Upper lobe of left lung (tissue), 6 donors: ENCODE measurements around the gene WSCD2. TPM values are rescaled to one million over a fixed set of nuclear protein-coding genes. Genes with fewer than 3 reads are reported as not detected.

Experiments used
- ATAC-seq, 2 donors: fragments of 200-7000 bp; cut with Tn5 transposase; one replicate each; pipeline ENCODE4 v1.9.1; 2022; ENCODE audit warnings: mild to moderate bottlenecking in 2 of 2, moderate library complexity in 2 of 2; ENCODE audit not compliant: low FRiP score in 2 of 2
- DNase-seq, 2 donors: peaks; one replicate each; pipeline ENCODE4 v3.0.0-alpha.2; 2019 to 2020
- H3K27ac ChIP-seq, 4 donors: fragments of 200-600 bp; sonication (generic); one replicate each; pipeline ENCODE4 v1.5.1; 2016 to 2019
- H3K27me3 ChIP-seq, 4 donors: fragments of 200-600 bp; sonication (generic); one replicate each; pipeline ENCODE4 v1.5.1; 2017 to 2019
- H3K36me3 ChIP-seq, 4 donors: fragments of 200-600 bp; sonication (generic); one replicate each; pipeline ENCODE4 v1.5.1; 2016 to 2019
- H3K4me1 ChIP-seq, 4 donors: fragments of 200-600 bp; sonication (generic); one replicate each; pipeline ENCODE4 v1.5.1; 2018 to 2019
- H3K4me3 ChIP-seq, 4 donors: fragments of 200-600 bp; sonication (generic); one replicate each; pipeline ENCODE4 v1.5.1; 2017 to 2019; ENCODE audit warnings: mild to moderate bottlenecking in 2 of 4, moderate library complexity in 1 of 4
- H3K9me3 ChIP-seq, 4 donors: fragments of 200-600 bp; sonication (generic); one replicate each; pipeline ENCODE4 v1.5.1; 2018 to 2019
- CTCF ChIP-seq, 6 experiments: fragments of 450-650 bp in 4 of 6; fragments of 200-600 bp in 2 of 6; sonication (generic) in 2 of 6; IDR thresholded peaks; one replicate each; pipeline ENCODE4 v1.5.1; 2016 to 2019; ENCODE audit warnings: antibody characterized with exemption in 6 of 6
- EP300 ChIP-seq, 4 donors: sonication (generic); formaldehyde crosslinking; IDR thresholded peaks; one replicate each; pipeline ENCODE4 v1.5.1; 2017; ENCODE audit warnings: antibody characterized with exemption in 4 of 4, control low read depth in 2 of 4
- POLR2A ChIP-seq, 4 donors: fragments of 450-650 bp; IDR thresholded peaks; one replicate each; pipeline ENCODE4 v1.5.1; 2016 to 2017; ENCODE audit warnings: antibody characterized with exemption in 4 of 4, mild to moderate bottlenecking in 2 of 4
- POLR2AphosphoS5 ChIP-seq, 2 donors: sonication (generic); formaldehyde crosslinking; IDR thresholded peaks; one replicate each; pipeline ENCODE4 v1.5.1; 2017; ENCODE audit warnings: antibody characterized with exemption in 2 of 2
- WGBS, 2 donors: methylation state at CpG; one replicate each; pipeline ENCODE4 v1.1.5; 2017 to 2018; 5-methylcytosine and 5-hydroxymethylcytosine counted together
- total RNA-seq, 6 donors: library from RNA; depleted of rRNA in 4 of 6; stranded (reverse); fragments of >200 nt in 4 of 6; gene quantifications; one replicate each; pipeline versions ENCODE4 v1.1.0 to v1.2.1, GENCODE V29; 2016 to 2021
- donor health status: DM: no; HTN: no; CAD: no; lungs with moderate emphysema.
- donor health status: DM: no; HTN: yes; CAD: no; lungs with severe emphysema.

WSCD2 gene
- total RNA-seq, 6 donors from 2014 or later = 0.17 to 1.0 (median 0.71) TPM

DNA sequence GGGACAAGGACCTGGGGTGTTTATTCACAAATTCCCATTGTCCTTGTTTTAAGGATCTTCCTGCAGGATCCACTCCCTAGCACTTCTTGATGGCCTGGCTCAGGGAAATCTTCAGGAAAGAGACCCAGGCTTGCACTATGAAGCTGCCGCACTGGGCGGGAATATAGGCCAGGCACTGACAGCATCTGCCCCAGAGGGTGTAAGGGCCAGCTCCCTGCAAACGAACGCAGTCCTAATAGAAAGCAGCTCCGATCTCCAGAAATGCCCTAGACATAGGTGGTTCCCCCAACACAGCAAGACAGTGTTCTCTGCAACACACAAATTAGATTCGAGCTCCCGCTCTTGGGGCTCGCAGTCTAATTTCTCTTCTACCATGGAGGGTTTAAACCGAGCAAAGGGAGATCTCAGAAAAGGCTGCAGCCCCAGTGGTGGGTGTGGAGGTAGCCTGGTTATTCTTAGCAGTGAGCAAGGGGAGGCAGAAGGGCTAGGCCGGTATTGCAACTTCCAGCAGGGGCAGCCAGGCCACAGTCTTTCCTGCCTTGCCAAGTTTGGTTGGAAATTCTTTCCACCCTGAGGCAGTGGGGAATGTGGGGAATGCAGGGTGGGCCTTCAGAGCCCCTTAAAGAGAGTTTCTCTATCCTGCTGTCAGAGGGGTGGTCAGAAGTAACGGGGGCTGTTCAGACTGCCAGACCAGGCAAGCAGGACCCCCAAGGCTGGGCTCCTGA is 16.1 kb upstream of the WSCD2 start:
- Histone ChIP-seq H3K27ac (no peak overlapping the region), H3K4me1 (no peaks in the 10 kb centered on the region), H3K36me3 (no peaks in the 10 kb centered on the region), H3K9me3 (no peaks in the 10 kb centered on the region), H3K4me3 (no peak overlapping the region), H3K27me3 (no peaks in the 10 kb centered on the region)
- TF ChIP-seq CTCF (IDR thresholded peaks at IDR 0.05) (no peak), POLR2A (IDR thresholded peaks at IDR 0.05) (no peak), POLR2AphosphoS5 (IDR thresholded peaks at IDR 0.05) (no peak), EP300 (IDR thresholded peaks at IDR 0.05) (no peak)
- WGBS, 2 donors = 72 to 80% methylated on average over 9 to 11 of the region's 11 CpGs
- no peak for DNase-seq
- ATAC-seq = peak in 1 of 2 donors; percentile 73

GRCh38 chr12:108115123-108116121 is 13.7 kb upstream of the WSCD2 start:
- H3K36me3 ChIP-seq = no peaks in the 10 kb centered on the region
- DNase-seq (no peak), ATAC-seq (no peak)
- H3K4me3 ChIP-seq = no peak overlapping the region
- WGBS, 2 donors = 63 to 64% methylated on average over 7 of the region's 7 CpGs
- no peaks in the 10 kb centered on the region for H3K9me3 ChIP-seq
- TF ChIP-seq POLR2AphosphoS5 (IDR thresholded peaks at IDR 0.05) = no peak
- TF ChIP-seq POLR2A (IDR thresholded peaks at IDR 0.05) = no peak
- TF ChIP-seq EP300 (IDR thresholded peaks at IDR 0.05) = no peak
- no peak for TF ChIP-seq CTCF (IDR thresholded peaks at IDR 0.05)
- H3K27ac ChIP-seq = no peak overlapping the region
- H3K27me3 ChIP-seq = no peaks in the 10 kb centered on the region
- H3K4me1 ChIP-seq = no peaks in the 10 kb centered on the region

GRCh38 chr12:108116254-108116653 is 12.8 kb upstream of the WSCD2 start:
- ATAC-seq (no peak), DNase-seq (no peak)
- 67 to 71% methylated on average over 3 to 4 of the region's 4 CpGs for WGBS, 2 donors

GRCh38 chr12:108116699-108117098 is 12.4 kb upstream of the WSCD2 start:
- TF ChIP-seq POLR2AphosphoS5 (IDR thresholded peaks at IDR 0.05) (no peak), CTCF (IDR thresholded peaks at IDR 0.05) (no peak), EP300 (IDR thresholded peaks at IDR 0.05) (no peak), POLR2A (IDR thresholded peaks at IDR 0.05) (no peak)
- H3K27ac ChIP-seq = no peak overlapping the region
- no peaks in the 10 kb centered on the region for H3K4me1 ChIP-seq
- no peaks in the 10 kb centered on the region for H3K36me3 ChIP-seq
- no peaks in the 10 kb centered on the region for H3K27me3 ChIP-seq
- H3K4me3 ChIP-seq = no peak overlapping the region
- WGBS, 2 donors = 29 to 44% methylated on average over 1 of the region's 1 CpG
- no peak for ATAC-seq
- DNase-seq = no peak
- no peaks in the 10 kb centered on the region for H3K9me3 ChIP-seq

More at GRCh38 chr12:108116254-108116653, 12.8 kb upstream of the WSCD2 start:
- Histone ChIP-seq H3K27ac (no peak overlapping the region), H3K9me3 (no peaks in the 10 kb centered on the region), H3K4me1 (no peaks in the 10 kb centered on the region), H3K27me3 (no peaks in the 10 kb centered on the region), H3K4me3 (no peak overlapping the region), H3K36me3 (no peaks in the 10 kb centered on the region)
- TF ChIP-seq EP300 (IDR thresholded peaks at IDR 0.05) (no peak), POLR2AphosphoS5 (IDR thresholded peaks at IDR 0.05) (no peak), CTCF (IDR thresholded peaks at IDR 0.05) (no peak), POLR2A (IDR thresholded peaks at IDR 0.05) (no peak)
